Trophoblast cell (in vitro differentiated cells and primary cell): Measurements from ENCODE around the gene FTH1.
"Not testable (repeated sequence)": the region's sequence is repeated elsewhere in the genome, so short reads cannot be mapped to it uniquely, and the experiment has no call there.

Experiments
- DNase-seq, 2 donors: peaks; one replicate each; pipeline ENCODE4 v3.0.0-alpha.2; 2016
- H2AFZ ChIP-seq: 2 replicates; pipeline ENCODE4 v1.6.1; 2013; ENCODE audit warnings: low read length, moderate library complexity, mild to moderate bottlenecking; ENCODE audit not compliant: insufficient read depth, poor library complexity
- H2AK5ac ChIP-seq: 2 replicates; pipeline ENCODE4 v1.6.1; 2013; ENCODE audit warnings: mild to moderate bottlenecking, low read length
- H2BK120ac ChIP-seq: 2 replicates; pipeline ENCODE4 v1.6.1; 2013; ENCODE audit warnings: low read length, mild to moderate bottlenecking, moderate library complexity; ENCODE audit not compliant: insufficient read depth, poor library complexity
- H2BK12ac ChIP-seq: 2 replicates; pipeline ENCODE4 v1.6.1; 2013; ENCODE audit warnings: mild to moderate bottlenecking, low read length, moderate library complexity
- H2BK5ac ChIP-seq: 2 replicates; pipeline ENCODE4 v1.6.1; 2013; ENCODE audit warnings: low read length, low read depth, moderate library complexity, mild to moderate bottlenecking; ENCODE audit not compliant: poor library complexity
- H3K14ac ChIP-seq: 2 replicates; pipeline ENCODE4 v1.6.1; 2013; ENCODE audit warnings: mild to moderate bottlenecking, low read length
- H3K18ac ChIP-seq: 2 replicates; pipeline ENCODE4 v1.6.1; 2013; ENCODE audit warnings: mild to moderate bottlenecking, low read length
- H3K23ac ChIP-seq: 2 replicates; pipeline ENCODE4 v1.6.1; 2013; ENCODE audit warnings: low read length
- H3K27ac ChIP-seq: 2 replicates; pipeline ENCODE4 v1.5.1; 2013; ENCODE audit warnings: low read depth, mild to moderate bottlenecking, inconsistent platforms, low read length, moderate library complexity
- H3K27me3 ChIP-seq: 2 replicates; pipeline ENCODE4 v1.6.1; 2013; ENCODE audit warnings: inconsistent platforms, mild to moderate bottlenecking, low read length, moderate library complexity; ENCODE audit not compliant: insufficient read depth
- H3K36me3 ChIP-seq, 2 experiments: 1 replicate in 1 of 2; 2 replicates in 1 of 2; pipeline ENCODE4 v1.6.1; 2013; ENCODE audit warnings: low read length in 2 of 2, mild to moderate bottlenecking in 2 of 2, moderate library complexity in 1 of 2; ENCODE audit not compliant: insufficient read depth in 2 of 2, control insufficient read depth in 1 of 2
- H3K4ac ChIP-seq: 2 replicates; pipeline ENCODE4 v1.6.1; 2013; ENCODE audit warnings: low read depth, mild to moderate bottlenecking, low read length, moderate library complexity
- H3K4me1 ChIP-seq, 2 experiments: 1 replicate in 1 of 2; 2 replicates in 1 of 2; pipeline ENCODE4 v1.6.1; 2013; ENCODE audit warnings: low read length in 2 of 2, mild to moderate bottlenecking in 2 of 2, moderate library complexity in 1 of 2; ENCODE audit not compliant: insufficient read depth in 2 of 2, control insufficient read depth in 1 of 2
- H3K4me2 ChIP-seq: 2 replicates; pipeline ENCODE4 v1.6.1; 2013; ENCODE audit warnings: inconsistent platforms, mild to moderate bottlenecking, low read length, moderate library complexity
- H3K4me3 ChIP-seq: 2 replicates; pipeline ENCODE4 v1.5.1; 2013; ENCODE audit warnings: mild to moderate bottlenecking, low read depth, low read length, inconsistent platforms
- H3K79me1 ChIP-seq: one replicate; pipeline ENCODE4 v1.6.1; 2013; ENCODE audit warnings: low read length
- H3K79me2 ChIP-seq: 2 replicates; pipeline ENCODE4 v1.6.1; 2013; ENCODE audit warnings: low read length, mild to moderate bottlenecking; ENCODE audit not compliant: control insufficient read depth, insufficient read depth, poor library complexity
- H3K9ac ChIP-seq: 2 replicates; pipeline ENCODE4 v1.6.1; 2013; ENCODE audit warnings: mild to moderate bottlenecking, low read length
- H3K9me3 ChIP-seq: 2 replicates; pipeline ENCODE4 v1.6.1; 2013; ENCODE audit warnings: low read depth, mild to moderate bottlenecking, control low read depth, inconsistent platforms, low read length; ENCODE audit not compliant: insufficient read depth
- H4K12ac ChIP-seq: 2 replicates; pipeline ENCODE4 v1.6.1; 2013; ENCODE audit warnings: low read depth, mild to moderate bottlenecking, low read length, moderate library complexity
- H4K8ac ChIP-seq: 2 replicates; pipeline ENCODE4 v1.6.1; 2013; ENCODE audit warnings: low read depth, mild to moderate bottlenecking, low read length, moderate library complexity
- H4K91ac ChIP-seq: one replicate; pipeline ENCODE4 v1.6.1; 2013; ENCODE audit warnings: low read depth, mild to moderate bottlenecking, low read length, moderate library complexity
- WGBS: extraction: QIAGEN DNeasy Blood & Tissue Kit; methylation state at CpG from one replicate; pipeline ENCODE4 v1.1.7; 2013; ENCODE audit warnings: missing lambda C conversion rate; ENCODE audit not compliant: insufficient read length, insufficient coverage; ENCODE audit errors: extremely low coverage; 5-methylcytosine and 5-hydroxymethylcytosine counted together

FTH1 gene

GRCh38 chr11:61966734-61967115, 709 bp downstream of the FTH1 start:
- H3K4me1 ChIP-seq = peaks cover 18 to 21% of the 10 kb centered on the region in 2 experiments
- peak overlapping the region; percentile 16 for H3K18ac ChIP-seq
- H3K4me2 ChIP-seq = peak overlapping the region; percentile 80
- no peaks in the 10 kb centered on the region for H3K27me3 ChIP-seq
- H3K9me3 ChIP-seq = no peaks in the 10 kb centered on the region
- H2BK5ac ChIP-seq = no peak overlapping the region
- no CpG with 5 or more reads among the region's 13 CpGs for WGBS
- no peak overlapping the region for H2AFZ ChIP-seq
- H3K27ac ChIP-seq = peak overlapping the region; percentile 83
- H2BK120ac ChIP-seq = no peak overlapping the region
- peaks cover 21% of the 10 kb centered on the region for H3K79me2 ChIP-seq
- H3K79me1 ChIP-seq = peaks cover 26% of the 10 kb centered on the region
- no peak overlapping the region for H4K12ac ChIP-seq
- H4K8ac ChIP-seq = peak overlapping the region; percentile 14
- no peak overlapping the region for H4K91ac ChIP-seq
- peak overlapping the region; percentile 36 for H3K14ac ChIP-seq
- H3K4ac ChIP-seq = peak overlapping the region; percentile 29
- peak overlapping the region; percentile 86 for H3K4me3 ChIP-seq
- H2BK12ac ChIP-seq = no peak overlapping the region
- H2AK5ac ChIP-seq = no peak overlapping the region
- DNase-seq = peak; percentile 27 to 47
- peaks cover 16 to 24% of the 10 kb centered on the region in 2 experiments for H3K36me3 ChIP-seq
- H3K23ac ChIP-seq = no peak overlapping the region
- peak overlapping the region; percentile 94 for H3K9ac ChIP-seq

- H3K4ac ChIP-seq, H2BK120ac ChIP-seq, H4K8ac ChIP-seq, H3K23ac ChIP-seq, H2AFZ ChIP-seq, H2AK5ac ChIP-seq, H3K27me3 ChIP-seq, H2BK5ac ChIP-seq, H3K9ac ChIP-seq, H4K91ac ChIP-seq, H2BK12ac ChIP-seq, H3K18ac ChIP-seq, H4K12ac ChIP-seq, H3K4me3 ChIP-seq, H3K9me3 ChIP-seq, H3K14ac ChIP-seq, H3K27ac ChIP-seq: not testable (repeated sequence)
- peaks cover 17% of the 10 kb centered on the region for H3K79me1 ChIP-seq
- peaks cover 8 to 12% of the 10 kb centered on the region in 2 experiments for H3K4me1 ChIP-seq
- H3K79me2 ChIP-seq = peaks cover 17% of the 10 kb centered on the region
- no CpG with 5 or more reads among the region's 9 CpGs for WGBS
- peak overlapping the region; percentile 80 for H3K4me2 ChIP-seq
- H3K36me3 ChIP-seq = peaks cover 16 to 24% of the 10 kb centered on the region in 2 experiments
- peak; percentile 51 to 56 for DNase-seq
Observed at GRCh38 chr11:61964666-61965271, 2.7 kb downstream of the FTH1 start.

GRCh38 chr11:61964058-61964665, 3.3 kb downstream of the FTH1 start:
- peaks cover 16 to 24% of the 10 kb centered on the region in 2 experiments for H3K36me3 ChIP-seq
- H2BK120ac ChIP-seq = no peak overlapping the region
- no peak overlapping the region for H3K9ac ChIP-seq
- H2AFZ ChIP-seq = no peak overlapping the region
- H3K14ac ChIP-seq = no peak overlapping the region
- no peak overlapping the region for H2AK5ac ChIP-seq
- H4K8ac ChIP-seq = no peak overlapping the region
- H2BK5ac ChIP-seq = no peak overlapping the region
- H3K79me2 ChIP-seq = peaks cover 17% of the 10 kb centered on the region
- DNase-seq = peak in 1 of 2 donors; percentile 91
- H3K27ac ChIP-seq = no peak overlapping the region
- no peak overlapping the region for H3K4me2 ChIP-seq
- H3K4me3 ChIP-seq = no peak overlapping the region
- H2BK12ac ChIP-seq = no peak overlapping the region
- peaks cover 2% of the 10 kb centered on the region for H3K9me3 ChIP-seq
- no peak overlapping the region for H3K4ac ChIP-seq
- H3K79me1 ChIP-seq = peaks cover 17% of the 10 kb centered on the region
- no peak overlapping the region for H4K12ac ChIP-seq
- H3K27me3 ChIP-seq = no peaks in the 10 kb centered on the region
- H4K91ac ChIP-seq = no peak overlapping the region
- no peak overlapping the region for H3K18ac ChIP-seq
- no peak overlapping the region for H3K23ac ChIP-seq
- peaks cover 8 to 12% of the 10 kb centered on the region in 2 experiments for H3K4me1 ChIP-seq
- WGBS = no CpG with 5 or more reads among the region's 4 CpGs

- no peak overlapping the region for H4K8ac ChIP-seq
- peaks cover 2% of the 10 kb centered on the region for H3K9me3 ChIP-seq
- H3K79me1 ChIP-seq = peaks cover 16% of the 10 kb centered on the region
- H3K23ac ChIP-seq = no peak overlapping the region
- no peak overlapping the region for H2BK120ac ChIP-seq
- no peaks in the 10 kb centered on the region for H3K27me3 ChIP-seq
- peak; percentile 70 to 82 for DNase-seq
- no peak overlapping the region for H3K4ac ChIP-seq
- H2AFZ ChIP-seq = no peak overlapping the region
- H3K4me2 ChIP-seq = no peak overlapping the region
- H2AK5ac ChIP-seq = no peak overlapping the region
- no peak overlapping the region for H4K12ac ChIP-seq
- no peak overlapping the region for H3K9ac ChIP-seq
- no peak overlapping the region for H2BK12ac ChIP-seq
- no peak overlapping the region for H3K4me3 ChIP-seq
- no CpG with 5 or more reads among the region's 10 CpGs for WGBS
- no peak overlapping the region for H3K18ac ChIP-seq
- H2BK5ac ChIP-seq = no peak overlapping the region
- H3K36me3 ChIP-seq = peaks cover 16 to 24% of the 10 kb centered on the region in 2 experiments
- H4K91ac ChIP-seq = no peak overlapping the region
- H3K14ac ChIP-seq = no peak overlapping the region
- H3K79me2 ChIP-seq = peaks cover 16% of the 10 kb centered on the region
- H3K27ac ChIP-seq = no peak overlapping the region
- peaks cover 7% of the 10 kb centered on the region in 2 experiments for H3K4me1 ChIP-seq
Observed at GRCh38 chr11:61963282-61964057, 4.0 kb downstream of the FTH1 start.
